AG04449 (cell line): ENCODE results near the gene SUPT20HL1.
"Not testable (repeated sequence)": the region's sequence is repeated elsewhere in the genome, so short reads cannot be mapped to it uniquely, and the experiment has no call there.

Experiments used
- CTCF ChIA-PET: fragments of 350-600 bp; formaldehyde crosslinking; extraction: SDS; loops from one replicate; lab custom pipeline; 2021; ENCODE audit warnings: antibody characterized with exemption; lab: Yijun Ruan, JAX
- POLR2A ChIA-PET: fragments of 400-600, 350-600 bp; formaldehyde crosslinking; extraction: SDS; loops from one replicate; lab custom pipeline; 2020; ENCODE audit warnings: antibody characterized with exemption, inconsistent platforms; lab: Yijun Ruan, JAX
- DNase-seq: peaks from one replicate; pipeline ENCODE4 v3.0.0-alpha.2; 2010; ENCODE audit warnings: low read depth, low spot score
- H3K4me3 ChIP-seq: 2 replicates; pipeline ENCODE4 v1.5.1; 2011; ENCODE audit warnings: low read depth, mild to moderate bottlenecking, control low read depth, low read length
- TF ChIP-seq, protein P1 (sequence below): IDR thresholded peaks from one replicate; pipeline ENCODE4 v1.5.1; 2011; ENCODE audit warnings: mild to moderate bottlenecking, moderate library complexity, low read length, control low read depth, inconsistent platforms; ENCODE audit not compliant: insufficient read depth; ENCODE audit errors: missing control alignments

The SUPT20HL1 gene

DNA sequence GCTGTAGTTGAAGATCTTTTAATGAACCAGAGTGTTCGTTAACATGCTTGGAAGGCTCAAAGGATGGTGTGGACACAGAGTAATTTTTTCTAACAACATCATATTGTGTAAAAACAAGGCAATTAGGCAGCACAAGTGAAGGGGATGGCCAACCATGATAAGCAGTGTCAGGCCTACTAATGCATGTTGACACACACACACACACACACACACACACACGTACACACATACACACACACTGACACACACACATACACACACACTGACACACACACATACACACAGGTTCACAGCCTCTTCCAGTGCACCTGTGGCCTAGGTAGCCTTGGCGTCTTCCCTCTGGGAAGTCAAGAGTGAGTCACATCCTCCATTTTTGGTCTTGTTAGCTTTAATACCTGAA, at the start of gene SUPT20HL1:
Gene SUPT20HL1, plus strand, starts transcription at position 368 of the 400 bp plus-strand sequence. CDS start 2,122 bp downstream, outside the sequence.
- no peak for DNase-seq
- CTCF ChIA-PET: no interaction called here
- H3K4me3 ChIP-seq: no peak within 1 kb of the TSS
- POLR2A ChIA-PET: no interaction called here
- TF ChIP-seq, protein P1, sequence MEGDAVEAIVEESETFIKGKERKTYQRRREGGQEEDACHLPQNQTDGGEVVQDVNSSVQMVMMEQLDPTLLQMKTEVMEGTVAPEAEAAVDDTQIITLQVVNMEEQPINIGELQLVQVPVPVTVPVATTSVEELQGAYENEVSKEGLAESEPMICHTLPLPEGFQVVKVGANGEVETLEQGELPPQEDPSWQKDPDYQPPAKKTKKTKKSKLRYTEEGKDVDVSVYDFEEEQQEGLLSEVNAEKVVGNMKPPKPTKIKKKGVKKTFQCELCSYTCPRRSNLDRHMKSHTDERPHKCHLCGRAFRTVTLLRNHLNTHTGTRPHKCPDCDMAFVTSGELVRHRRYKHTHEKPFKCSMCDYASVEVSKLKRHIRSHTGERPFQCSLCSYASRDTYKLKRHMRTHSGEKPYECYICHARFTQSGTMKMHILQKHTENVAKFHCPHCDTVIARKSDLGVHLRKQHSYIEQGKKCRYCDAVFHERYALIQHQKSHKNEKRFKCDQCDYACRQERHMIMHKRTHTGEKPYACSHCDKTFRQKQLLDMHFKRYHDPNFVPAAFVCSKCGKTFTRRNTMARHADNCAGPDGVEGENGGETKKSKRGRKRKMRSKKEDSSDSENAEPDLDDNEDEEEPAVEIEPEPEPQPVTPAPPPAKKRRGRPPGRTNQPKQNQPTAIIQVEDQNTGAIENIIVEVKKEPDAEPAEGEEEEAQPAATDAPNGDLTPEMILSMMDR: no peak

DNA sequence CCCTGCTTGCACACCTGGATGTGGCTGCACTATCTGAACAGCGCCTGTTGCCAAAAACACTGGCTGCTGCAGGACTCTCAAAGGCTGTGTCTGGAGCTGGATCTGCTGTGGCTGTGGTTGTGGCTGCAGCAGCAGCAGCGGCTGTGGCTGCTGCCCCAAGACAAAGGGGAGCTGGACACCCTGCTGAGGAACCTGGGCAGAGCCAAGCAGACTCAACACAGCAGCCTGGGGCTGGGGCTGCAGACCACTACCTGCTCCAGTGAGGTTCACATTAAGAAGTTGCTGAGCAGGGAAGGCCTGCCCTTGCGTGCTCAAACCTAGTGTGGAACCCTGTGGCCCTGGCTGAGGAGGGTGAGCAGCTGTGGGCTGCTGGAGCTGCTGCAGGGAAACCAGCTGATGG, 49.5 kb upstream of the SUPT20HL1 start:
- DNase-seq, H3K4me3 ChIP-seq, POLR2A ChIA-PET: not testable (repeated sequence)
- CTCF ChIA-PET: interaction anchor here (1.6 kb wide), 1 partner anchor 16 kb away, joined by 3 read pairs; no protein-coding TSS in a partner anchor

- POLR2A ChIA-PET, H3K4me3 ChIP-seq, DNase-seq: not testable (repeated sequence)
- CTCF ChIA-PET: interaction anchor here (1.6 kb wide), 1 partner anchor 17 kb away, joined by 3 read pairs; no protein-coding TSS in a partner anchor
These were observed 48.8 kb upstream of the SUPT20HL1 start for GRCh38 chrX:24311507-24312248.

DNA sequence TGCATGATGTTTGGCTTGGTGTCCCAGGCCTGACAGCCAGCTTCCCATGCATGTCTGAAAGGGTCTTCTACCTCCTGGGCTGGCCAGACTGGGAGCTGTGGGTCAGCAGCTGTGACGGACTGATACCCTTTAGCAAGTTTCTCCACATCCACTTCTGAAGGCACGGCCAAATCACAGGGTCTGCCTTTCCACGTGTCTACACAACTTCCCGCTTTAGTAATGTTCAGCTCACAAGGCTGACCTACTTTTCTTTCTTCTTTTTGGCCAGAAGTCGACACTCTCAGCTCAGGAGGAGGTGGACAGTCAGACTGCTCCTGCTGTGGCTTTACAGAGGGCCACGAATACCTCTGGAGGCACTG, 48.2 kb upstream of the SUPT20HL1 start:
- DNase-seq, POLR2A ChIA-PET, CTCF ChIA-PET, H3K4me3 ChIP-seq: not testable (repeated sequence)

DNA sequence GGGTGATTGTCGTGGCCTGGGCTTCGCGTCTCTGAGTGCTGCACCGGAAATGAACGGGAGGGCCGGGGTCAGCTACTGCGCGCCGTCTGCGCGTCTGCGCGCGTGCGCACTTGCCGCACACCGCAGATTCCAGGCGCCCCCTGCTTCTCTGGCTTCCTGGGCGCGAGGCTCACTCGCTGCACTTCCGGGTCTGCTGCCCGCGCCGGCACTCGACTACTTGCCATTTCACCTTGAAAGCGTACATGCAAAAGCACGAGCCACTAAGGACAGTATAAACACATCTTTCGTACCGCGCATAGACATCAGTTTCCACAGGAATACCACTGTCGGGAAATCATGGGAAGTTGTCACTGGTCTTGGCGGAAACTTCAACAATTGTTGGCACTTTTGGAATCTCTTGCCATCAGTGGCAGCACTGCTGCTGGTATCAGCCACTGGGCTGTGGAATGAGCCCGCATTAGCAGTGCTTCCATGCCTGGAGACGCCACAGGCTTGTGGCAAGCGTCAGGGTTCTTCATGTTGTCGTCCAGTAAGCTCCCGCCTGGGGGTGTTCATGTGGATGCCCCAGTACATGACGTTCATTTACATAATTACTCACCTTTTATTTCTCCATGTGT, 46.3 kb upstream of the SUPT20HL1 start, which contains the start of gene SUPT20HL2:
Gene SUPT20HL2, minus strand, starts transcription at position 51 of the 617 bp plus-strand sequence. CDS start 754 bp downstream, outside the sequence.
- ChIA-PET POLR2A (no interaction called here), CTCF (interaction anchor here (1.0 kb wide), 1 partner anchor 57 kb away, joined by 3 read pairs; no protein-coding TSS in a partner anchor)
- no peak for DNase-seq
- H3K4me3 ChIP-seq: no peak within 1 kb of the TSS
- TF ChIP-seq, protein P1: no peak

- TF ChIP-seq, protein P1: no peak
- CTCF ChIA-PET: no interaction called here
- POLR2A ChIA-PET: no interaction called here
- DNase-seq: no peak
- H3K4me3 ChIP-seq: no peak overlapping the region
These were observed 44.3 kb upstream of the SUPT20HL1 start for GRCh38 chrX:24316111-24316510.

DNA sequence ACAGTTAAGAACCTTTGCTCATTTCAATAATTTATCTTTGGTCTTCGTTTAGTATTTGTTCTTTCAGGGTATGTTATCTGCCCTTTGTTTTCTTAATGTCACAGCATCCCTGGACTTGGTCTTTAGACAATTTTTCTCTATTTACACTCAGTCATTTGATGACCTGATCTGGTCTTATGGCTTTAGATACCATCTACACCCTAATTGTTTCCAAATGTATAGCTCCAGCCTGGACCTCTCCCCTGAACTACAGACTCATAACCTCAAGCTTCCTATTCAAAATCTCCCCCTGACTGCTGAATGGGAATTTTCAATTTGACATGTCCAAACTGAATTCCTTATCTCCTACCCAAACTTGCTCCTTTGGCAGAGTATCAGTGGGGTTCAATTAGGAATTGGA, 42.9 kb upstream of the SUPT20HL1 start:
- H3K4me3 ChIP-seq: no peak overlapping the region
- ChIA-PET POLR2A (no interaction called here), CTCF (no interaction called here)
- TF ChIP-seq, protein P1: no peak
- no peak for DNase-seq
